Measurements from ENCODE around the gene STK35.

STK35 gene

DNA sequence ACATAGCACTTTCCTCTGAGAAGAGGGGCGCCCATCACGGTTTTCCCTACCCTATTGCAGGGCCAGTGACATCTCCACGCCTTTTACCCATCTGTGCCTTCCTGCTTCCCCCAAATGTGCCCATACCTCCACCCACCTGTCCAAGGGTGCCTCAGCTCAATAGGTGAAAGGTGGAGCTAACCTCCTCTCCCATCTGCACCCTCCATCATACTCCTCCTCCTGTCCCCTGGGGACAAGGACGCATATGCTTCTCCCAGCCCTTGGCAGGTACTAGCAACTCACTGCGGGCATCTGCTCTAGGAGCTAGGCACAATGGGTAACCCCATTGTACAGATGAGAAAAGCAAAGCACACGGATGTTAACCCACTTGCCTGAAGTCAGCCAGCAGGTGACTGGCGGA lies 62.8 kb downstream of the STK35 start:
- Histone ChIP-seq H3K4me2 (ENCODE audit: low read depth, low read length) (no peak overlapping the region), H4K20me1 (ENCODE audit: insufficient read depth, low read length) (no peaks in the 10 kb centered on the region), H3K27ac (ENCODE audit: low read length) (no peak overlapping the region), H3K27me3 (replicated peaks; ENCODE audit: insufficient read depth, low read length) (no peaks in the 10 kb centered on the region), H3K4me1 (ENCODE audit: low read length) (no peaks in the 10 kb centered on the region), H3K79me2 (ENCODE audit: low read length) (no peaks in the 10 kb centered on the region), H3K9ac (ENCODE audit: low read length) (no peak overlapping the region), H3K36me3 (replicated peaks; ENCODE audit: insufficient read depth, low read length) (no peaks in the 10 kb centered on the region), H3K9me2 (replicated peaks; ENCODE audit: insufficient read depth, low read length) (no peaks in the 10 kb centered on the region), H3K9me3 (replicated peaks; ENCODE audit: insufficient read depth, low read length) (no peaks in the 10 kb centered on the region), H2AFZ (ENCODE audit: low read length) (no peak overlapping the region), H3K4me3 (ENCODE audit: low read length) (no peak overlapping the region), H3F3A (ENCODE audit: insufficient read depth, low read length) (no peaks in the 10 kb centered on the region)
- DNase-seq: no peak
- TF ChIP-seq, protein P1, sequence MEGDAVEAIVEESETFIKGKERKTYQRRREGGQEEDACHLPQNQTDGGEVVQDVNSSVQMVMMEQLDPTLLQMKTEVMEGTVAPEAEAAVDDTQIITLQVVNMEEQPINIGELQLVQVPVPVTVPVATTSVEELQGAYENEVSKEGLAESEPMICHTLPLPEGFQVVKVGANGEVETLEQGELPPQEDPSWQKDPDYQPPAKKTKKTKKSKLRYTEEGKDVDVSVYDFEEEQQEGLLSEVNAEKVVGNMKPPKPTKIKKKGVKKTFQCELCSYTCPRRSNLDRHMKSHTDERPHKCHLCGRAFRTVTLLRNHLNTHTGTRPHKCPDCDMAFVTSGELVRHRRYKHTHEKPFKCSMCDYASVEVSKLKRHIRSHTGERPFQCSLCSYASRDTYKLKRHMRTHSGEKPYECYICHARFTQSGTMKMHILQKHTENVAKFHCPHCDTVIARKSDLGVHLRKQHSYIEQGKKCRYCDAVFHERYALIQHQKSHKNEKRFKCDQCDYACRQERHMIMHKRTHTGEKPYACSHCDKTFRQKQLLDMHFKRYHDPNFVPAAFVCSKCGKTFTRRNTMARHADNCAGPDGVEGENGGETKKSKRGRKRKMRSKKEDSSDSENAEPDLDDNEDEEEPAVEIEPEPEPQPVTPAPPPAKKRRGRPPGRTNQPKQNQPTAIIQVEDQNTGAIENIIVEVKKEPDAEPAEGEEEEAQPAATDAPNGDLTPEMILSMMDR (IDR thresholded peaks at IDR 0.05; ENCODE audit: low read length): no peak

DNA sequence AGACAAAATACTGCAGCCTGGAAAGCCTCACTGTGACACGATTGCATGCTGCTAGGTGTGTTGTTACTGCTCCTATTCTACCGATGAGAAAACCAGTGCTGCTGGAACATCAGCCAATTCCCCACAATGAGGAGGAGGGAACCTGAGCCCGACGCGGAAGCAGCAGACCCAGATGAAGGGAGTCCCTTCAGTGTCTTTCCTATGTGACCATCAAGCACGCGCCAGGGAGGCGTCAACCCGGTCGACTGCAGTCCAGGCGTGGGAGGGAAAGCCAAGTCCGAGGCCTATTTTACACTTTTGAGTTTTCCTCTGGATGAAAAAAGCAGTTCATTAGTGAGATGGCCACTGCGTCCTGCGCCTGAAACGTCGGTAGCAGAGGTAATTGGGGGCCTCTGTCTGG lies 63.3 kb downstream of the STK35 start:
- Histone ChIP-seq H3K9me3 (replicated peaks; ENCODE audit: insufficient read depth, low read length) (no peaks in the 10 kb centered on the region), H3K4me3 (ENCODE audit: low read length) (no peak overlapping the region), H2AFZ (ENCODE audit: low read length) (no peak overlapping the region), H3K4me1 (ENCODE audit: low read length) (no peaks in the 10 kb centered on the region), H3K79me2 (ENCODE audit: low read length) (no peaks in the 10 kb centered on the region), H3K9me2 (replicated peaks; ENCODE audit: insufficient read depth, low read length) (no peaks in the 10 kb centered on the region), H3K27ac (ENCODE audit: low read length) (no peak overlapping the region), H3K27me3 (replicated peaks; ENCODE audit: insufficient read depth, low read length) (no peaks in the 10 kb centered on the region), H3F3A (ENCODE audit: insufficient read depth, low read length) (no peaks in the 10 kb centered on the region), H4K20me1 (ENCODE audit: insufficient read depth, low read length) (no peaks in the 10 kb centered on the region), H3K9ac (ENCODE audit: low read length) (no peak overlapping the region), H3K36me3 (replicated peaks; ENCODE audit: insufficient read depth, low read length) (no peaks in the 10 kb centered on the region), H3K4me2 (ENCODE audit: low read depth, low read length) (no peak overlapping the region)
- TF ChIP-seq EZH2 (optimal IDR thresholded peaks at IDR 0.05; ENCODE audit: low read depth, low read length): no peak
- no peak for TF ChIP-seq EZH2phosphoT487 (IDR thresholded peaks at IDR 0.05; ENCODE audit: low read length)
- TF ChIP-seq, protein P1 (IDR thresholded peaks at IDR 0.05; ENCODE audit: low read length): no peak
- no peak for DNase-seq

DNA sequence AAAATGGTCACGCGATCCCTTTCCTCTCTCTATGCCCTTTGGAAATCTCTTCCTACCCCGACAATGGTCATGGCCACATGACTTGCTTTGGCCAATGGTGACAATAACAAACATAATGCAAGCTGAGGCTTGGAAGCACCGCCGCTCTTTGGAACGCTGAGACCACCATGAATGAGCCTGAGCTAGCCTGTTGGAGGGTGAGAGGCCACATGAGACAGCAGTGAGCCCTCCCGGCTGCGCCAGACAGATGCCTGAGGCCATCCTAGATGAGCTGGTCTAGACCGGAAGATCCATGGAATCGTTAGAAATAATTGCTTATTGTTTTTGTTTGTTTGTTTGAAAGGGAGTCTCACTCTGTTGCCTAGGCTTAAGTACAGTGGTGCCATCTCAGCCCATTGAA lies 64.2 kb downstream of the STK35 start:
- no peaks in the 10 kb centered on the region for H3K9me2 ChIP-seq (replicated peaks; ENCODE audit: insufficient read depth, low read length)
- H3K9me3 ChIP-seq (replicated peaks; ENCODE audit: insufficient read depth, low read length): no peaks in the 10 kb centered on the region
- no peak overlapping the region for H3K4me3 ChIP-seq (ENCODE audit: low read length)
- H3K36me3 ChIP-seq (replicated peaks; ENCODE audit: insufficient read depth, low read length): no peaks in the 10 kb centered on the region
- H3K27ac ChIP-seq (ENCODE audit: low read length): no peak overlapping the region
- H3K79me2 ChIP-seq (ENCODE audit: low read length): no peaks in the 10 kb centered on the region
- no peaks in the 10 kb centered on the region for H4K20me1 ChIP-seq (ENCODE audit: insufficient read depth, low read length)
- DNase-seq: no peak
- no peaks in the 10 kb centered on the region for H3K4me1 ChIP-seq (ENCODE audit: low read length)
- no peaks in the 10 kb centered on the region for H3K27me3 ChIP-seq (replicated peaks; ENCODE audit: insufficient read depth, low read length)
- H3K9ac ChIP-seq (ENCODE audit: low read length): no peak overlapping the region
- TF ChIP-seq, protein P1 (IDR thresholded peaks at IDR 0.05; ENCODE audit: low read length): no peak
- TF ChIP-seq EZH2phosphoT487 (IDR thresholded peaks at IDR 0.05; ENCODE audit: low read length) (no peak), EZH2 (optimal IDR thresholded peaks at IDR 0.05; ENCODE audit: low read depth, low read length) (no peak)
- no peak overlapping the region for H3K4me2 ChIP-seq (ENCODE audit: low read depth, low read length)
- H3F3A ChIP-seq (ENCODE audit: insufficient read depth, low read length): no peaks in the 10 kb centered on the region
- no peak overlapping the region for H2AFZ ChIP-seq (ENCODE audit: low read length)

All from MM.1S (cell line).